ENCODE results near the gene CCSER2.
A peak's percentile ranks its signal among the peaks of the same experiment; 100 is the strongest.

CCSER2 gene

DNA sequence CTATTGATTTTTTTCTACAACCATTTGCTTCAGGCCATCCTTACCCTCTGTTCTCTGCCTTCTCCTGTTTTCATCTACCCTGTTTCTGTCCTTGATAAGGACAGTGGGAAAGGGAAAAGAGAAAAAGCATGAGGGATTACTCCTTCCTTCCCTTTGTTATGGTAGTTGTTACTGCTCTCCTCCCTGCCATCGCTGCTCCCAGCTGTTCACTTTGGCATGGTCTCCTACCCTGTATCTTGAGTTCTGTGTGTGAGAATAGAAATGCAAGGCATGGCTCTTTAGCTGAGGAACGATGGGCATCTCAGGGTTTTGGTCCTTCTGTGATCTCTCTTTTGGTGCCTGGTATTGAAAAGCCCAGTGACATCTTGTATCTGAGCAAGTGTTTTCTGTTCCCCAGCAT, 6.4 kb downstream of the CCSER2 start:
- Histone ChIP-seq H3K36me3 (ENCODE audit: insufficient read depth, low read length) (no peaks in the 10 kb centered on the region), H3K4me2 (ENCODE audit: low read depth, low read length, poor library complexity, severe bottlenecking) (peak overlapping the region; percentile 74), H4K20me1 (ENCODE audit: insufficient read depth, low read length, poor library complexity, severe bottlenecking) (peaks cover 5% of the 10 kb centered on the region), H3K27me3 (ENCODE audit: insufficient read depth, low read length, poor library complexity, severe bottlenecking) (no peaks in the 10 kb centered on the region), H3K9me2 (replicated peaks; ENCODE audit: low read depth, low read length) (no peaks in the 10 kb centered on the region), H3K4me1 (ENCODE audit: insufficient read depth, low read length, poor library complexity, severe bottlenecking) (peaks cover 39% of the 10 kb centered on the region), H3K9me3 (ENCODE audit: insufficient read depth, low read depth, low read length) (no peaks in the 10 kb centered on the region), H2AFZ (ENCODE audit: low read length) (no peak overlapping the region), H3K4me3 (ENCODE audit: low read length, poor library complexity, severe bottlenecking) (peak overlapping the region; percentile 59), H3K9ac (ENCODE audit: low read depth, low read length, poor library complexity, severe bottlenecking) (no peak overlapping the region), H3F3A (ENCODE audit: low read depth) (peaks cover 3% of the 10 kb centered on the region; the same call in 1 of the 2 replicates), H3K79me2 (ENCODE audit: insufficient read depth, low read length) (peaks cover 58% of the 10 kb centered on the region)
- no peak for TF ChIP-seq EZH2phosphoT487 (IDR thresholded peaks at IDR 0.05; ENCODE audit: borderline replicate concordance)
- TF ChIP-seq, protein P1, sequence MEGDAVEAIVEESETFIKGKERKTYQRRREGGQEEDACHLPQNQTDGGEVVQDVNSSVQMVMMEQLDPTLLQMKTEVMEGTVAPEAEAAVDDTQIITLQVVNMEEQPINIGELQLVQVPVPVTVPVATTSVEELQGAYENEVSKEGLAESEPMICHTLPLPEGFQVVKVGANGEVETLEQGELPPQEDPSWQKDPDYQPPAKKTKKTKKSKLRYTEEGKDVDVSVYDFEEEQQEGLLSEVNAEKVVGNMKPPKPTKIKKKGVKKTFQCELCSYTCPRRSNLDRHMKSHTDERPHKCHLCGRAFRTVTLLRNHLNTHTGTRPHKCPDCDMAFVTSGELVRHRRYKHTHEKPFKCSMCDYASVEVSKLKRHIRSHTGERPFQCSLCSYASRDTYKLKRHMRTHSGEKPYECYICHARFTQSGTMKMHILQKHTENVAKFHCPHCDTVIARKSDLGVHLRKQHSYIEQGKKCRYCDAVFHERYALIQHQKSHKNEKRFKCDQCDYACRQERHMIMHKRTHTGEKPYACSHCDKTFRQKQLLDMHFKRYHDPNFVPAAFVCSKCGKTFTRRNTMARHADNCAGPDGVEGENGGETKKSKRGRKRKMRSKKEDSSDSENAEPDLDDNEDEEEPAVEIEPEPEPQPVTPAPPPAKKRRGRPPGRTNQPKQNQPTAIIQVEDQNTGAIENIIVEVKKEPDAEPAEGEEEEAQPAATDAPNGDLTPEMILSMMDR (conservative IDR thresholded peaks at IDR 0.05; ENCODE audit: low read length), result no peak

DNA sequence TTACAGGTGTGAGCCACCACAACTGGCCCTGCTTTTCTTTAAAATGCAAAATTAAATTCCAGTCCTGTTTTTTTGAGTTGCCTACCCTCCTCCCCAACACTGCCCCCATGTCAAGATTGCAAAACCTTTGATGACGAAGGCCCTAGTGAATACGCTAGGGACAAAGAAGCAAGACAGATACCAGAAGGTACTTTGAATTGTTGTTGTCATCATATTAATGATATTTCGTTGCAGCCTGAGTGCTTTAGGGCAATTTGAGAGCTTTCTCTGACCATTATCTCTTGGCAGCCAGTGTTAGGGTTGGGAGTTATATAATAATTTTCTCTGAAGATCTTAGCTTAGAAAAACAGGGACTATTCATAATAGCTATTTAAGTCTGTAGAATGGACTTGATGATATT, 7.1 kb downstream of the CCSER2 start:
- no peaks in the 10 kb centered on the region for H3K9me2 ChIP-seq (replicated peaks; ENCODE audit: low read depth, low read length)
- H3K9ac ChIP-seq (ENCODE audit: low read depth, low read length, poor library complexity, severe bottlenecking), result no peak overlapping the region
- H3K79me2 ChIP-seq (ENCODE audit: insufficient read depth, low read length), result peaks cover 56% of the 10 kb centered on the region
- no peak overlapping the region for H3K4me2 ChIP-seq (ENCODE audit: low read depth, low read length, poor library complexity, severe bottlenecking)
- no peak for TF ChIP-seq EZH2phosphoT487 (IDR thresholded peaks at IDR 0.05; ENCODE audit: borderline replicate concordance)
- TF ChIP-seq, protein P1 (conservative IDR thresholded peaks at IDR 0.05; ENCODE audit: low read length), result no peak
- H3K9me3 ChIP-seq (ENCODE audit: insufficient read depth, low read depth, low read length), result no peaks in the 10 kb centered on the region
- H3K27me3 ChIP-seq (ENCODE audit: insufficient read depth, low read length, poor library complexity, severe bottlenecking), result no peaks in the 10 kb centered on the region
- no peak overlapping the region for H3K4me3 ChIP-seq (ENCODE audit: low read length, poor library complexity, severe bottlenecking)
- peaks cover 3% of the 10 kb centered on the region; the same call in 1 of the 2 replicates for H3F3A ChIP-seq (ENCODE audit: low read depth)
- no peaks in the 10 kb centered on the region for H4K20me1 ChIP-seq (ENCODE audit: insufficient read depth, low read length, poor library complexity, severe bottlenecking)
- H3K4me1 ChIP-seq (ENCODE audit: insufficient read depth, low read length, poor library complexity, severe bottlenecking), result peaks cover 32% of the 10 kb centered on the region
- H2AFZ ChIP-seq (ENCODE audit: low read length), result no peak overlapping the region
- H3K36me3 ChIP-seq (ENCODE audit: insufficient read depth, low read length), result no peaks in the 10 kb centered on the region

DNA sequence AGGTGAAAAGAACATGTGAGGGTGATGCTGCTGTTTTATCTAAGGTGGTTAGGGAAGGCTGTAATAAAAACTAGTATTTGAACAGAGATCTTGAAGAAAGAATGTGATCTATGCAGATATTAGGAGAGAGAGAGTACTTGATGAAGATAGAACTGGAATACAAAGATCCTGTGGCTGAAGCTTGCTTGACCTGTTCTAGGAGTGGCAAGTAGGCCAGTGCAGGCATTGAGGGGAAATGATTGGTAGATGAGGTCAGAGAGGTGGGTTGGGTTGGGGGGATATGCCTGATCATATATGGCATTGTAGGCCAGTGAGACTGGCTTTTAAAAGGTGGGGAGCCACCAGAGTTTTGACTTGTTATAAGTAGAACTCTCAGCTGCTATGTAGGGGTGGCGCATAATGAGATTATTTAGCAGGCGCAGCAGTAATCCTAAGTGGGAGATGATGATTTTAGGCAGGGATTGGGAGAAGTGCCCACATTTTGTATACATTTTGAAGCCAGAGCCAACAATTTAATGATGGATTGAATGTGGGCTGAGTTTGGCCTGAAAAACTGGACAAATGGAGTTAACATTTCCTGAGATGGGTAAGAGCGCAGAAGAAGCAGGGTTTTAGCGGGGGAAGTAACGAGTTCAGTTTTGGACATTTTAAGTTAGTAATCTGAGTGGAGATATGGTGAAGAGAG, 8.2 kb downstream of the CCSER2 start:
- Histone ChIP-seq H3K36me3 (ENCODE audit: insufficient read depth, low read length) (no peaks in the 10 kb centered on the region), H3K79me2 (ENCODE audit: insufficient read depth, low read length) (peaks cover 55% of the 10 kb centered on the region), H3K9ac (ENCODE audit: low read depth, low read length, poor library complexity, severe bottlenecking) (no peak overlapping the region), H3K4me1 (ENCODE audit: insufficient read depth, low read length, poor library complexity, severe bottlenecking) (peaks cover 22% of the 10 kb centered on the region), H3K9me2 (replicated peaks; ENCODE audit: low read depth, low read length) (no peaks in the 10 kb centered on the region), H3F3A (ENCODE audit: low read depth) (peaks cover 3% of the 10 kb centered on the region; the same call in 1 of the 2 replicates), H3K9me3 (ENCODE audit: insufficient read depth, low read depth, low read length) (no peaks in the 10 kb centered on the region), H4K20me1 (ENCODE audit: insufficient read depth, low read length, poor library complexity, severe bottlenecking) (no peaks in the 10 kb centered on the region), H3K4me2 (ENCODE audit: low read depth, low read length, poor library complexity, severe bottlenecking) (no peak overlapping the region), H2AFZ (ENCODE audit: low read length) (no peak overlapping the region), H3K4me3 (ENCODE audit: low read length, poor library complexity, severe bottlenecking) (no peak overlapping the region), H3K27me3 (ENCODE audit: insufficient read depth, low read length, poor library complexity, severe bottlenecking) (no peaks in the 10 kb centered on the region)
- TF ChIP-seq, protein P1 (conservative IDR thresholded peaks at IDR 0.05; ENCODE audit: low read length), result no peak
- TF ChIP-seq EZH2phosphoT487 (IDR thresholded peaks at IDR 0.05; ENCODE audit: borderline replicate concordance), result no peak

Measured in Loucy (cell line).